ENCODE measurements around the gene MYOM3.

MYOM3 gene

DNA sequence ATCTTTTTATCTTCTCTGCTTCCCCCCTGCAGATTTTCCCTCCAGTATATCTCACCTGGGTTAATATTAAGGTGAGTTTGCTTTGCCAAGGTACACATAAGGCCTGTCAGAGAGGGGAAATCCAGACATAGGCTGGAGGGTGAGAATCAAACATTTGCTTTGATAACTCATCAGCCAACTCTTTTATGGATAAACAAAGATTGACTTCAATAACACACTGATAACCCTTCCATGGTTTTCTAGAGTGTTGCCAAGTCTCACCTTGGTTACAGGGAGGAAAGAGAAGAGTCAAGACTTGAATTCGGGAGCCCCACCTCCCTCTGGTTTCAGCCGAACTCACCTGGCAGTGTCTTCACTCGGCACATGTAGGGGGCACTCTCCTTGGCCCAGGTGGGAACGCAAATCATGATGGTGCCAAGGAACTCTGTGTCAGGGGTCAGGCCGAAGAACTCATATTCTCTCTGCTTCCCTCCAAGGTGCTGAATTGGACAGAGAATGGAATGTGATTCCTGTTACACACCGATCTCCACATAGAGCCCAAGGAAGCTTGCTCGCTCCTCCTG, 15.9 kb upstream of the MYOM3 start:
- Histone ChIP-seq H3K36me3 (ENCODE audit: control insufficient read depth, insufficient read depth, low read length) (no peaks in the 10 kb centered on the region), H3K27me3 (ENCODE audit: control insufficient read depth, insufficient read depth, low read length) (no peaks in the 10 kb centered on the region), H3K9ac (ENCODE audit: low read length) (no peak overlapping the region), H3K4me3 (ENCODE audit: low read length) (no peak overlapping the region), H3K27ac (ENCODE audit: low read depth, low read length) (no peak overlapping the region), H3K4me1 (ENCODE audit: control insufficient read depth, insufficient read depth, low read length) (no peaks in the 10 kb centered on the region)

DNA sequence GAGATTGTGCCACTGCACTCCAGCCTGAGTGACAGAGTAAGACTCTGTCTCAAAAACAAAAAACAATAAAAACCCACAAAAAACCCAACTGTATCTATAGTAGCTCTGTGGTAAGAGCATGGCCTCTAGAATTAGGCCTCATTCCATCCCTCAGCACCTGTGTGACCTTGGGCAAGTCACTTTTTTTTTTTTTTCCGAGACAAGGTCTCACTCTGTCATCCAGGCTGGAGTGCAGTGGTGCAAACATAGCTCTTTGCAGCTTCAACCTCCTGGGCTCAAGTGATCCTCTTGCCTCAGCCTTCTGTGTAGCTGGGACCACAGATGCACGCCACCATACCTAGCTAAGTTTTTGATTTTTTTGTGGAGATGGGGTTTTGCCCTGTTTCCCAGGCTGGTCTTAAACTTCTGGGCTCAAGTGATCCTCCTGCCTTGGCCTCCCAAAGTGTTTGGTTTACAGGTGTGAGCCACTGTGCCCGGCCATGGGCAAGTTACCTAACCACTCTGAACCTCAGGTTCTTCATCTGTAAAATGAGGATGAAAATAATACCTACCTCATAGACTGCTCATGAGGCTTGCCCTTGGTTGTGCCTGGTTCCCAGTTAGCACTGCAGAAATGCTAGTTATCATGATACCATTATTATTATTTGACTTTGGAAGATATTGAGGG, 15.3 kb upstream of the MYOM3 start:
- Histone ChIP-seq H3K27me3 (ENCODE audit: control insufficient read depth, insufficient read depth, low read length) (no peaks in the 10 kb centered on the region), H3K36me3 (ENCODE audit: control insufficient read depth, insufficient read depth, low read length) (no peaks in the 10 kb centered on the region), H3K9ac (ENCODE audit: low read length) (no peak overlapping the region), H3K4me3 (ENCODE audit: low read length) (no peak overlapping the region), H3K4me1 (ENCODE audit: control insufficient read depth, insufficient read depth, low read length) (no peaks in the 10 kb centered on the region), H3K27ac (ENCODE audit: low read depth, low read length) (no peak overlapping the region)

DNA sequence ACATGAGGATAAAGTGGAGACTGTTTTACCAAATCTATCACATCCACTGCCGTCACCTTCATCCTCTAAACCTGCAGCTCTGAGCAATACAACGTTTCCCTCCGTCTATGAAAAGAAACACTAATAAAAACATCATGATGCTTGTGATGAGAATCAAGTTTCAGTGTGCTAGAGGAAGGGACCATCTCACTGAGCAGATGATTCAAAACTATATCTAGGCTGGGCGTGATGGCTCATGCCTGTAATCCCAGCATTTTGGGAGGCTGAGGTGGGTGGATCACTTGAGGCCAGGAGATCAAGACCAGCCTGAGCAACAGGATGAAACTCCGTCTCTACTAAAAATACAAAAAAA, 14.7 kb upstream of the MYOM3 start:
- Histone ChIP-seq H3K27me3 (ENCODE audit: control insufficient read depth, insufficient read depth, low read length) (no peaks in the 10 kb centered on the region), H3K9ac (ENCODE audit: low read length) (no peak overlapping the region), H3K27ac (ENCODE audit: low read depth, low read length) (no peak overlapping the region), H3K36me3 (ENCODE audit: control insufficient read depth, insufficient read depth, low read length) (peaks cover under 1% of the 10 kb centered on the region), H3K4me3 (ENCODE audit: low read length) (no peak overlapping the region), H3K4me1 (ENCODE audit: control insufficient read depth, insufficient read depth, low read length) (no peaks in the 10 kb centered on the region)

DNA sequence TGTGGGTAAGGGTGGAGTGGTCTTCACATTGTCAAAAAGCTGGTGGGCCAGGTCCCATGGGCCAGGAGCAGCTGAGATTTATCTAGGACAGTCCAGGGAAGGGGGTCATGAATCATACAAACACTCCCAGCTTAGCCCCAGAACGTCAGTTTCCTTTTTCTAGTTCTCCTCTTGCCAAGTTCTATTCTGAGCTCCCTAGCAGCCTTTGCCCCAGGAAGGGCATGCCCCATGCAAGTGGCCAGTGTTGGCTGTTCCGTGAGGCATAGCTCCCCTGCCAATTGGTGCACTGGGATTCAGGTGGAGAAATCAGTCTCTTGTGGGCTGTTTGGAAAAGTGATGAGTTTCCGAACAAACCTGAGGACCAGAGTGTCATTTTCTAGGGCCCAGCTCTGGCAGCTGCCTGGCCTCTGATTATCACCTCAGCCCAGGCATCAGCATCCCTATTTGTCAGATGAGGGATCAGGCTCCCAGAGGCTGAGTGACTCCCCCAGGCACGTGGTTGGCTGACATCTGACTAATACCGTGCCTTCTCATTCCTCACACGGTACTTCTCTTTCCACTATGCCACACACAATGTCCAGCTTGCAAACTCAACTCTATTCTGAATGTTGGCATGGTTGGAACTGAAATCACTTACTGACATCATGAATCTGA, 14.2 kb upstream of the MYOM3 start:
- H3K9ac ChIP-seq (ENCODE audit: low read length) = no peak overlapping the region
- H3K27me3 ChIP-seq (ENCODE audit: control insufficient read depth, insufficient read depth, low read length) = no peaks in the 10 kb centered on the region
- no peaks in the 10 kb centered on the region for H3K4me1 ChIP-seq (ENCODE audit: control insufficient read depth, insufficient read depth, low read length)
- H3K27ac ChIP-seq (ENCODE audit: low read depth, low read length) = no peak overlapping the region
- no peak overlapping the region for H3K4me3 ChIP-seq (ENCODE audit: low read length)
- H3K36me3 ChIP-seq (ENCODE audit: control insufficient read depth, insufficient read depth, low read length) = peaks cover 2% of the 10 kb centered on the region

DNA sequence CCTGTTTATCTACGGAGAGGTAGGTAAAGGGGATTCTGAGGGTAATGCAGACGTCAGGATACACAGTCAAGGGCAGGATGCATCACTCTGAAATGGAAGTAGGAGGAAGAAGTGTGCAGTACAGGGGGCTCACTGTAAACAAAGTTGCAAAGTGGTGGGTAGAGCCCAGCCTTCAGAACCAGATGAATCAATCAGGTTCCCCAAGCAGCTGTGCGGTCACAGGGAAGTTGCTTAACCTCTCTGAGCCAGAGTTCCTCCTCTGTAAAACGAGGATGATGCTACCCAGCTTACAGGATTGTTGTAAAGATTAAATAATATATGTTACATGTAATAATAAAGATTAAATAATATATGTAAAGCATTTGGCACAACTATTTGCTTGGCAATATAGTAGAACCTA, 13.5 kb upstream of the MYOM3 start:
- Histone ChIP-seq H3K27me3 (ENCODE audit: control insufficient read depth, insufficient read depth, low read length) (no peaks in the 10 kb centered on the region), H3K4me3 (ENCODE audit: low read length) (no peak overlapping the region), H3K27ac (ENCODE audit: low read depth, low read length) (no peak overlapping the region), H3K4me1 (ENCODE audit: control insufficient read depth, insufficient read depth, low read length) (no peaks in the 10 kb centered on the region), H3K36me3 (ENCODE audit: control insufficient read depth, insufficient read depth, low read length) (peaks cover 2% of the 10 kb centered on the region), H3K9ac (ENCODE audit: low read length) (no peak overlapping the region)

DNA sequence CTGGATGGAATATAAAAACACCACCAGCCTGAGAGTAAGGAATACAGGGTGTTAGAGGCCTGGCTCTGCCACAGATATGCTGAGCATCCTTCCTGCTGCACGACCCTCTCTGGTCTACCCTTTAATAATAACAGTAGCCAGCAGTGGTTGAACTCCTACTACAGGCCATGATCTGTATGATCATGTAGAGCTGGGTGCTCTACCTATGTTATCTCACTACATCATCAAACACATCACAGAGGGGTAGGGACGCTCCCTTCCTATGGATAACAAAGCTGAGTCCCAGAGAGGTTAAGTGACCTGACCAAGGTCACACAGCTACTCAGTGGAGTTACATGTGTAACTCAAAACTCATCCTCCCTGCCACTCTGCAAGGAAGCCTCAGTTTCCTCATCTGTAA, 13.0 kb upstream of the MYOM3 start:
- no peak overlapping the region for H3K4me3 ChIP-seq (ENCODE audit: low read length)
- no peak overlapping the region for H3K27ac ChIP-seq (ENCODE audit: low read depth, low read length)
- no peak overlapping the region for H3K9ac ChIP-seq (ENCODE audit: low read length)
- H3K4me1 ChIP-seq (ENCODE audit: control insufficient read depth, insufficient read depth, low read length) = peaks cover 3% of the 10 kb centered on the region
- no peaks in the 10 kb centered on the region for H3K27me3 ChIP-seq (ENCODE audit: control insufficient read depth, insufficient read depth, low read length)
- H3K36me3 ChIP-seq (ENCODE audit: control insufficient read depth, insufficient read depth, low read length) = peaks cover 2% of the 10 kb centered on the region

DNA sequence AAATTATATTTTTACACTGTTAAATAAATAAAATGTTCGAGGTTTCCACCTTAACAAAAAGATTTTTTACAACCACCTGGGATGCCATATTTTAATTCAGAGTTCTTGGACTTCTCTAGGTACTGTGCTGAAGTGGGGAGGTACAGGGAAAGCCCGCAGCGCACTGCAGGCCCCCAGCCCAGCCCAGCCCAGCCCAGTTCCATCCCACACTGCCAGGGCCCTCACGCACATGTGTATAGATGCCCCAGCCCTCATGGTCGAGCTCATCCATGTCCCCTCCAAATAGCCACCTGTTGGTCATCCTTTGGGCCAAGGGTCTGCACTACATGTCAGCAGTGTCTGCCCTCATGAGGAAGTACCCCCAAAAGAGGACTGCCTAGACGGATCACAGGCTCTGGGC, 11.7 kb upstream of the MYOM3 start:
- H3K27ac ChIP-seq (ENCODE audit: low read depth, low read length) = no peak overlapping the region

DNA sequence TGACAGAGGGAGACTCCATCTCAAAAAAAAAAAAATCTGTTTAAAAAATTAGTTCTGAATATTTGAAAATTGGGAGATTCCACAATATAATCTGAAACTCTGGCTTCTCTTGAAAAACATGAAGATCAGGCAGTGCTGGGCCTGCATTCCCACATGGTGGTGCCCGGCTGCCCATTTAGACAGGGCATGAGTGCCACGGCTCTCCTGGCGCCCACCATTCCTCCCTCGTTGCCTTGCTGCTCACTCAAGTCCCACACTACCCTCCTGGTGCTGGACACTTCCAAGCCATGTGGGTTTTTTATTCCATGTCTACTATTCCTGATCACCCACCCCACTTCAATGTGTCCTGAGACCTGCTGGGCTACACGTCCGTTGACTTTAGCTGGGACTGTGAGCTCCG, 10.8 kb upstream of the MYOM3 start:
- H3K27ac ChIP-seq (ENCODE audit: low read depth, low read length) = no peak overlapping the region
- H3K27me3 ChIP-seq (ENCODE audit: control insufficient read depth, insufficient read depth, low read length) = no peaks in the 10 kb centered on the region
- H3K9ac ChIP-seq (ENCODE audit: low read length) = no peak overlapping the region
- H3K4me1 ChIP-seq (ENCODE audit: control insufficient read depth, insufficient read depth, low read length) = peaks cover 4% of the 10 kb centered on the region
- H3K36me3 ChIP-seq (ENCODE audit: control insufficient read depth, insufficient read depth, low read length) = peaks cover 2% of the 10 kb centered on the region
- no peak overlapping the region for H3K4me3 ChIP-seq (ENCODE audit: low read length)

More for the DNA sequence above, 11.7 kb upstream of the MYOM3 start:
- Histone ChIP-seq H3K27me3 (ENCODE audit: control insufficient read depth, insufficient read depth, low read length) (no peaks in the 10 kb centered on the region), H3K4me3 (ENCODE audit: low read length) (no peak overlapping the region), H3K36me3 (ENCODE audit: control insufficient read depth, insufficient read depth, low read length) (peaks cover 2% of the 10 kb centered on the region), H3K4me1 (ENCODE audit: control insufficient read depth, insufficient read depth, low read length) (peaks cover 4% of the 10 kb centered on the region), H3K9ac (ENCODE audit: low read length) (no peak overlapping the region)

DNA sequence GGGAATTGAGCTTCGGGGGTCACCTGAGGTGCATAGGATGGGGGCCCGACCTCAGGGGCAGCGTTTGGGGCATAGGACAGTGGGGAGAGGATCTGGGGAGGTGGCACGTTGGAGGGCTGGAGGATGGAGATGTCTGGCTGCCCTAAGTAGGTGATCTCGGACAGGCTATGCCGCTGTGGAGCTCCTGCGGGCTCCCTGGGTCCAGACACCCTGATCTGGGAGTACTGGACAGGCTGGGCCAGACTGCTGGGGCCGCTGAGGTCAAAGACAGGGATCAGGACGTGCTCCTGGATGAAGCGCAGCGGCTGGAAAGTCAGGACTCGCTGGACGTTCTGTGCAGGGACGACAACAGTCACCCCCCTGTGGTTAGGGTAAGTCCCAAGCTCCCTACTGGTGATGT, 9.5 kb upstream of the MYOM3 start:
- H3K27me3 ChIP-seq (ENCODE audit: control insufficient read depth, insufficient read depth, low read length) = no peaks in the 10 kb centered on the region
- peaks cover 4% of the 10 kb centered on the region for H3K4me1 ChIP-seq (ENCODE audit: control insufficient read depth, insufficient read depth, low read length)
- no peak overlapping the region for H3K4me3 ChIP-seq (ENCODE audit: low read length)
- H3K27ac ChIP-seq (ENCODE audit: low read depth, low read length) = no peak overlapping the region
- H3K36me3 ChIP-seq (ENCODE audit: control insufficient read depth, insufficient read depth, low read length) = peaks cover 2% of the 10 kb centered on the region
- H3K9ac ChIP-seq (ENCODE audit: low read length) = no peak overlapping the region

DNA sequence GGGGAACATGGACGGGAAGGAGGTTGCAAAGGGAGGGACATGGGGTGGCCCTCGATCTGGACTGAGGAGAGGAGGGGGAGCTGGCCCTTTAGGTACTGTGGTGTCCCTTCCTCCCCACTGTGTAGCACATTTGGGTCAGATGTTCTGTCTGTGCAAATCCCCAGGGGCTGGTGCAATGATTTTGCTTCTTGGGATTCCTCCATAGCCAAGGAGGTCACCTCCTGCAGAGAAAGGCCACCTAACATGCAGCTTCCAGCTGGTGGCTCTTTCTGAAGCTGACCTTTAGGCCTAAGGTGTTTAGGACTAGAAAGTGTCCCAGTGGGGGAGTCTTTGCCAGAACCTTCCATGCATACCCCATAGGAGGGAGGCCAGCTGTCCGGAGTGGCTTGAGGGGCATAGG, 9.0 kb upstream of the MYOM3 start:
- H3K4me1 ChIP-seq (ENCODE audit: control insufficient read depth, insufficient read depth, low read length) = peaks cover 4% of the 10 kb centered on the region
- H3K4me3 ChIP-seq (ENCODE audit: low read length) = no peak overlapping the region
- no peaks in the 10 kb centered on the region for H3K27me3 ChIP-seq (ENCODE audit: control insufficient read depth, insufficient read depth, low read length)
- H3K9ac ChIP-seq (ENCODE audit: low read length) = no peak overlapping the region
- H3K36me3 ChIP-seq (ENCODE audit: control insufficient read depth, insufficient read depth, low read length) = peaks cover 2% of the 10 kb centered on the region
- H3K27ac ChIP-seq (ENCODE audit: low read depth, low read length) = no peak overlapping the region

DNA sequence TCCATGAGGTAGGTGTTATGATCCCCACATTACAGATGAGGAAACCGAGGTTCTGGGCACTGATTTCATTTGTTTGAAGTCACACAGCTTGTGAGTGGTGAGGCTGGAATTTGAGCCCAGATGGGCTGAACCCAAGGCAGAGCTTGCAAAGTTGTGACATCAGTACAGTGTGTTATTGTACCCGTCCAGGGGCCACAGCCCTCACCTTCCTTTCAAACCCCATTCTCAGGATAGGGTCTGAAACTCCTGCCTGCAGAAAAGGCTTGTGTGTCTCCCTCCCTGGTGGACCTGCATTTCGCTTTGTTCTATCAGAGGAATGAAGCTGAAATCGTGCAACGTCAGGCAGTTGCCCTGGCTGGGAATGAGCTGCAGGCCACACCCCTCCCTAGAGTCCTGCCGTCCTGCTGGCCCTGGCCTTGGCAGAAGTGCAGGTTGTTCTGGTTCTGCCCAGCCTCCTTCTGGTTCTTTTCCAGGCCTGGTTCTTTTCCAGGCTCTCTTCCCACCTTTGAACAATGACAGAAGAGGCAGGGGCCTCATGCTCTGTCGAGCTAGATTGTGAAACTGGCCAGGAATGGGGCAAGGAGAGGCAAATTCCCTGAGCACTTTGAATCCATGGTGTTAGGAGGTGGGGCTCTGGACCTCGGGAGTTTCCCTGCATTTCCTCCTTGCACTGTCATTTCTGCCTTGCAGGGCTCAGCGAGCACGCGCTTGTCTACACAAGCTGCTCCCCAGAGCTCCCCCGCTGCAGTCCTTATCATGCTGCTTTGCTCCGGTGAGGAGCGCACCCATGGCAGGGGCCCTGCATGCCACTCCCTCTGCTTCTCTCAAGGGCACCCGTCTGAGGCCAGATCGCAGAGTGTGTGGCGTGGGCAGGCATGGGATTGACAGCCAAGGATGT, 8.2 kb upstream of the MYOM3 start:
- Histone ChIP-seq H3K9ac (ENCODE audit: low read length) (no peak overlapping the region), H3K27ac (ENCODE audit: low read depth, low read length) (no peak overlapping the region), H3K27me3 (ENCODE audit: control insufficient read depth, insufficient read depth, low read length) (no peaks in the 10 kb centered on the region), H3K4me1 (ENCODE audit: control insufficient read depth, insufficient read depth, low read length) (peaks cover 4% of the 10 kb centered on the region), H3K36me3 (ENCODE audit: control insufficient read depth, insufficient read depth, low read length) (peaks cover 2% of the 10 kb centered on the region), H3K4me3 (ENCODE audit: low read length) (no peak overlapping the region)

DNA sequence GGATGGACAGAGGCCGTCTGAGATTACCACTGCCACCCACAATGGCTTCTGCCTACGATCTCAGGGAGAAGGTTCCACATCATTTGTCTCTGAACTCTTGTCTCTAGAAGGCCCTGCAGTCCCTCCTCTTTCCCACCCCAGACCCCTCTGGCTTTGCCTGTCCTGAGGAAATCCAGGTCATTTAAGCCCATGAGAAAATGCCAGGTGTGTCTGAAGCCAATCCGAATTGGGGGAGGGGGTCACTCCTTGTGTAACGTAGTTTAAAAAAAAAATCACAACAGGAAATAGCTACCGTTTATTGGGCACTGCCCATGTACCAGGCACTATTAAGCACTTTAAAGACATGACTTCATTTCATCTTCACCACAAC, 7.5 kb upstream of the MYOM3 start:
- no peak overlapping the region for H3K9ac ChIP-seq (ENCODE audit: low read length)
- peaks cover 2% of the 10 kb centered on the region for H3K36me3 ChIP-seq (ENCODE audit: control insufficient read depth, insufficient read depth, low read length)
- no peak overlapping the region for H3K27ac ChIP-seq (ENCODE audit: low read depth, low read length)
- H3K27me3 ChIP-seq (ENCODE audit: control insufficient read depth, insufficient read depth, low read length) = no peaks in the 10 kb centered on the region
- no peak overlapping the region for H3K4me3 ChIP-seq (ENCODE audit: low read length)
- H3K4me1 ChIP-seq (ENCODE audit: control insufficient read depth, insufficient read depth, low read length) = peaks cover 4% of the 10 kb centered on the region

Data from rectal smooth muscle tissue (tissue), 1 donor.